Islet of Langerhans (tissue), 1 donor: Measurements from ENCODE around the gene RMRP.

ENCODE experiments used
- FAIRE-seq: peaks from one replicate; lab custom pipeline; 2011; peaks lifted over from hg19 to GRCh38; lab: Jason Lieb, UNC

Gene RMRP

GRCh38 chr9:35657546-35658136 is at the start of gene RMRP:
Gene RMRP, minus strand, starts transcription at chr9:35658019.
- peak; percentile 89 for FAIRE-seq

- no peak for FAIRE-seq
Observed at GRCh38 chr9:35706951-35707350, 49.1 kb upstream of the RMRP start.

- FAIRE-seq = no peak
Observed at GRCh38 chr9:35705836-35706430, 48.1 kb upstream of the RMRP start.

- no peak for FAIRE-seq
Observed at GRCh38 chr9:35705372-35705771, 47.6 kb upstream of the RMRP start.

- no peak for FAIRE-seq
Observed at GRCh38 chr9:35703906-35704672, 46.3 kb upstream of the RMRP start.

GRCh38 chr9:35702696-35703095 is 44.9 kb upstream of the RMRP start:
- no peak for FAIRE-seq

- no peak for FAIRE-seq
Observed at GRCh38 chr9:35700942-35701341, 43.1 kb upstream of the RMRP start.

GRCh38 chr9:35700031-35700430 is 42.2 kb upstream of the RMRP start:
- FAIRE-seq = no peak

GRCh38 chr9:35698231-35698630 is 40.4 kb upstream of the RMRP start:
- FAIRE-seq = no peak

- no peak for FAIRE-seq
Observed at GRCh38 chr9:35697486-35697885, 39.7 kb upstream of the RMRP start.

DNA sequence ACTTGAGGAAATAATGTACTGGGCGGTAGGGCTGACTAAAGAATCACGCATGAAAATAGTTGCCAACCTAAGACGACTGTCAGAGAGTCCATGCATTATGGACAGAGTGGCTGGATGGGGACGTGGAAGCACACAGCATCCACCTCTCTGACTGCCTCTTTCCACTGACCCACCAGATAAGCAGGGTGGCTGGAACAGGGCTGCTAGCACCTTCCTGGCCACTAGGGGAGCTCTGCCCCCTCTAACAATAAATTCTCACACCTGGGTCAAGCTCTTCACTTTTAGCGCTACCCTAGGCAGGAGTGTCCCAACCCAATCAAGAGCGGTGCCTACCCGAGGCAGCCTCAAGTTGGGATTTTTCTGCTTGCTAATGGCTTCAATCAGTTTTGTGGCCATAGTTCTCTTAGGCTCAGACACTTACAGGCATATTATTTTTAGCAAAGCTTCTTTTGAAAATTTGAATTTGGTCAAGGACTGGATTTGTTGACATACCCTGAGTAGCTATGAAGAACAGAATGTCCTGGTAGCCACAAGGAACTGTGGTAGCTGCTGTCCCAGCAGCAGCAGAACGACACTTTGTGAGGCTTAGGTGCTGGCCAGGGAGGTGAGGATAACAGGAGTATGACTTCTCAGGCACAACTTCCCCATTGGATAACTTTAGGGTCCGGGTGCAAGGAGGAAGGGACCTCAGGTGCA is 38.8 kb upstream of the RMRP start:
- FAIRE-seq = no peak

DNA sequence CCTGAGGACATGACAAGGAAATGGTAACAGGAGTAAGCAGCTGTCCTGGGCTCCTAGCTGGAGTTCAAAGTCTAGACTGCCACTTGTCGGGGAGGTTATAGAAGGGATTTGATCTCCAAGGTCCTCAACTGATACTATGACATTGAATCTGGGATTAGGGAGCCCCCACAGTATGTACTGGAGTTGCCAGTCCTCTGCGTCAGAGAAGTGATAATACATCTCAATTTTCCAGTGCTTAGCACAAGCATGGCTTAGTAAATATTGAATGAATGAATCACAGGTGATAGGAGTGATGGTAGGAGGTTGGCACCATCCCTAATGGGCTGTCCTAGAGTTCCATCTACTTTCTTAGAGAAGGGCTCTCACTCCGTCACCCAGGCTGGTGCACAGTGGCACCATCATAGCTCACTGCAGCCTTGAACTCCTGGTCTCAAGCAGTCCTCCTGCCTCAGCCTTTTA is 38.2 kb upstream of the RMRP start:
- FAIRE-seq = peak; percentile 47

DNA sequence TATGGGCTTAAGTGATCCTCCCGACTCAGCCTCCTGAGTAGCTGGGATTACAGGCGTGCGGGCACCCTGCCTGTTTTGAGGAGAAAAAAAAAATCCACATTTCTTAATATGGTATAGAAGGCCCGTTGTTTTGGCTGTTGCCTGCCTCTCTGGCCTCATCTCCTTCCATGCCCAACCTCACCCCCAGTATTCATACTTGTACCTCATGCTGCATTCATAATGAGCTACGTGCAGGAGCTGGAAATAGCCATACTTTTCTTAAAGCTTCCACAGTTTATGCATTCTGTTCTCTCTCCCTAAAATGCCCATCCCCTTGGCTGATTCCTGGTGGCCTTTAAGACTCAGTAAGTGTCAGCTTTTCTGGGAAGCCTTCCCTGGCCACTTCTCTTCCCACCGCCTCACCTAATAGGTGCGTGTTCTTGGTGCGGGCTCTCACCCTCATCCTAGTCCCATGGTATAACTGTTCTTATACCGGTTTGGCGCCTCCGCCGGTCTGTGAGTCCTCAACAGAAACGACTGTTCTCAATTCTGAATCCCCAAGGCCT is 34.0 kb upstream of the RMRP start:
- FAIRE-seq = no peak

- no peak for FAIRE-seq
Observed at GRCh38 chr9:35691334-35691650, 33.5 kb upstream of the RMRP start.

GRCh38 chr9:35690614-35691333 is 33.0 kb upstream of the RMRP start:
- no peak for FAIRE-seq

DNA sequence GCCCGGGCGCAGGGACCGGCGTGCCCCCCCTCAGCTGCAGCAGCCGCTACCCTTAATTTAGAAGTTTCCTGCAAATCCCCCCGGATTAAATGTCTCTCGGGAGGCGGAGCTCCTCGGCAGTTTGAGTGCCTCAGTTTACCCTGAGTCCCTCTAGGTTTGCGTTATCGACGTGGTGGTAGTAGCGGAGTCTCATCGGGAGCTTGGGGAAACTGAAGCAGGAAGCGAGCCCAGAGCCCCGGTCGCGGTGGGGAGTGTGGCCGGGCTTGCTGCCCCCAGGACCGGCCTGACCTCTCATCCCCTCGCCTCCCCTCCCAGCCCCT is 32.4 kb upstream of the RMRP start:
- FAIRE-seq = no peak

DNA sequence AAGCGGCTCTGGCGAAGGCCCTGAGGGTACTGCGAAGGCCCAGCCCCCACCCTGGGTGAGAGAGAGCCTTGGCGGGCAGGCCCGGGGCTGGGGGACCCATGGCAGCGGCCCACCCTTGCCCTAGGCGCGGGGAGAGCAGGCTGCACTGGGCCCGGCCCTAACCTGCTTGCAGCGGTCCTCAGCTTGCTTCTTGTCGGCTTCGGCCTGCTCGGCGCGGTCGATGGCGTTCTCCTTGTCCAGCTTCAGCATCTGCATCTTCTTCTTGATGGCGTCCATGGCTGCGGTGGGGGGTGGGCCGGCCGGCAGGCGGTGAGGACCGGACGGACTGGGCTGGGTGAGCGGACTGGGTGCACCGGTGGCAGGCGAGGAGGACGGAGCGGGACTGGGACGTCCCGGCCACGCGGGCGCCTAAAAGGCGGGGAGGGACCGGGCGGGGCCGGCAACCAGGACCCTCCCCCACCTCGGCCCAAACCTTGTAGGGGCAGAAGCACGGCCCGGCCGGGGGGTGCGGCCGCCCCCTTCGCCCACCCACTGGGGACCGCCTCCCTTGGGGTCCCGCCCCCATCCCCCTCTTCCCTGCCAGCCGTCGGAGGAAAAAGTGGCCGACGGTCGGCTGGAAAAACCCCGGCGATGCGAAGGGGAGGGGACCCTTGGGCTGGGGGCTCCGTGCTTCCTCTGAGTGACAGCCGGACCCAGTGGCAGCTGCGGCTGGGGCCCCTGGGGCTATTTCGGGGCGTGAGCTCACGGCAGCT is 31.9 kb upstream of the RMRP start, which contains the start of gene TPM2:
TSS of gene TPM2 (minus strand) at position 384 of the 752 bp plus-strand sequence. CDS start at position 276, 108 bp downstream.
- FAIRE-seq = no peak

GRCh38 chr9:35688558-35689541 is 31.0 kb upstream of the RMRP start:
- no peak for FAIRE-seq

- FAIRE-seq = no peak
Observed at GRCh38 chr9:35687972-35688557, 30.2 kb upstream of the RMRP start.

- FAIRE-seq = no peak
Observed at GRCh38 chr9:35687306-35687705, 29.5 kb upstream of the RMRP start.
